HCT116 (cell line): ENCODE data around the gene TBXAS1. TPM values are rescaled to one million over a fixed set of nuclear protein-coding genes. Genes with fewer than 3 reads are reported as not detected.

Experiments used
- ATAC-seq: fragments of 200-7000 bp; cut with Tn5 transposase; 2 replicates; pipeline ENCODE4 v1.9.1; 2020; ENCODE audit warnings: mild to moderate bottlenecking, moderate library complexity
- BruUV-seq: library from RNA; stranded (reverse); fragments of 400-500 nt; replicated peaks from 2 replicates; lab custom pipeline; 2021; lab: Mats Ljungman, UMichigan
- CTCF ChIA-PET: fragments of 300-600 bp; sonication (Branson Sonifier 250); formaldehyde crosslinking; loops from one replicate; lab custom pipeline; 2021; ENCODE audit warnings: antibody characterized with exemption; lab: Charles Lee
- POLR2A ChIA-PET: fragments of 300-600, 350-600 bp; sonication (Branson Sonifier 250); formaldehyde crosslinking; loops from one replicate; lab custom pipeline; 2021; ENCODE audit warnings: antibody characterized with exemption; lab: Charles Lee
- RAD21 ChIA-PET, 2 experiments: fragments of 300-600 bp; sonication (Branson Sonifier 250); formaldehyde crosslinking; loops; one replicate each; lab custom pipeline; 2023; ENCODE audit warnings: low total read pairs in 2 of 2; ENCODE audit not compliant: uncharacterized antibody in 2 of 2, unreplicated experiment in 2 of 2, low non-redundant PET in 1 of 2; lab: Charles Lee
- DNase-seq: peaks from one replicate; pipeline ENCODE4 v3.0.0-alpha.2; 2010; ENCODE audit warnings: low read depth, low spot score
- H2AFZ ChIP-seq: fragments of 200-600 bp; shearing (Covaris generic), sonication (generic); 2 replicates; pipeline ENCODE4 v1.6.1; 2017; ENCODE audit warnings: low read depth, mixed run types, mixed read lengths, antibody characterized with exemption, low read length; ENCODE audit not compliant: poor library complexity, severe bottlenecking
- H3K27ac ChIP-seq: 2 replicates; pipeline ENCODE4 v1.5.1; 2012; ENCODE audit warnings: low read depth, low read length
- H3K27me3 ChIP-seq: fragments of 200-600 bp; sonication (generic); 2 replicates; pipeline ENCODE4 v1.6.1; 2016; ENCODE audit warnings: mixed run types, low read length, mixed read lengths; ENCODE audit not compliant: insufficient read depth
- H3K36me3 ChIP-seq, 2 experiments: fragments of 200-500 bp in 1 of 2; fragments of 200-600 bp in 1 of 2; sonication (Bioruptor generic) in 1 of 2; sonication (generic) in 1 of 2; 2 replicates each; pipeline versions ENCODE4 v1.5.1 to v1.6.1; 2014 to 2016; ENCODE audit warnings: low read length in 2 of 2, inconsistent platforms in 1 of 2, mixed read lengths in 1 of 2, mixed run types in 1 of 2; ENCODE audit not compliant: insufficient read depth in 2 of 2, control insufficient read depth in 1 of 2
- H3K4me1 ChIP-seq, 2 experiments: fragments of 200-600 bp in 1 of 2; sonication (generic) in 1 of 2; 2 replicates each; pipeline versions ENCODE4 v1.5.1 to v1.6.1; 2012 to 2017; ENCODE audit warnings: low read length in 2 of 2, inconsistent platforms in 1 of 2, mild to moderate bottlenecking in 1 of 2, mixed read lengths in 1 of 2, mixed run types in 1 of 2, moderate library complexity in 1 of 2; ENCODE audit not compliant: insufficient read depth in 2 of 2, control insufficient read depth in 1 of 2
- H3K4me2 ChIP-seq: fragments of 200-600 bp; sonication (generic); 2 replicates; pipeline ENCODE4 v1.6.1; 2017; ENCODE audit warnings: mixed run types, low read length, mixed read lengths
- H3K4me3 ChIP-seq, 2 experiments: fragments of 200-600 bp in 1 of 2; sonication (generic) in 1 of 2; replicated peaks in 1 of 2; 2 replicates each; pipeline ENCODE4 v1.5.1; 2011 to 2016; ENCODE audit warnings: low read length in 2 of 2, control low read depth in 1 of 2, low read depth in 1 of 2, mild to moderate bottlenecking in 1 of 2, mixed read lengths in 1 of 2, mixed run types in 1 of 2
- H3K79me2 ChIP-seq: fragments of 200-600 bp; sonication (generic); 2 replicates; pipeline ENCODE4 v1.6.1; 2017; ENCODE audit warnings: mild to moderate bottlenecking, mixed run types, low read length, moderate library complexity, mixed read lengths; ENCODE audit not compliant: insufficient read depth
- H3K9ac ChIP-seq: fragments of 200-600 bp; sonication (generic); 2 replicates; pipeline ENCODE4 v1.6.1; 2016; ENCODE audit warnings: low read length, mixed read lengths
- H3K9me2 ChIP-seq: fragments of 200-600 bp; sonication (generic), shearing (Covaris generic); 2 replicates; pipeline ENCODE4 v1.6.1; 2017; ENCODE audit warnings: mixed run types, mild to moderate bottlenecking, moderate library complexity; ENCODE audit not compliant: insufficient read depth
- H3K9me3 ChIP-seq, 2 experiments: fragments of 200-500 bp in 1 of 2; fragments of 200-600 bp in 1 of 2; sonication (Bioruptor generic) in 1 of 2; sonication (generic) in 1 of 2; 2 replicates each; pipeline ENCODE4 v1.6.1; 2014 to 2017; ENCODE audit warnings: low read length in 2 of 2, mixed read lengths in 2 of 2, inconsistent platforms in 1 of 2, low read depth in 1 of 2, mild to moderate bottlenecking in 1 of 2, mixed run types in 1 of 2, moderate library complexity in 1 of 2; ENCODE audit not compliant: control insufficient read depth in 1 of 2, insufficient read depth in 1 of 2
- H4K20me1 ChIP-seq: fragments of 200-600 bp; sonication (generic), shearing (Covaris generic); 2 replicates; pipeline ENCODE4 v1.6.1; 2017; ENCODE audit warnings: mixed run types, mild to moderate bottlenecking, moderate library complexity; ENCODE audit not compliant: insufficient read depth
- CEBPB ChIP-seq: IDR thresholded peaks from 2 replicates; pipeline ENCODE4 v1.6.1; 2012; ENCODE audit warnings: low read depth
- EZH2phosphoT487 ChIP-seq: fragments of 200-600 bp; IDR thresholded peaks from 2 replicates; pipeline ENCODE4 v1.6.1; 2018; ENCODE audit warnings: antibody characterized with exemption, borderline replicate concordance
- FOSL1 ChIP-seq: IDR thresholded peaks from 2 replicates; pipeline ENCODE4 v1.6.1; 2012; ENCODE audit warnings: low read depth
- JUND ChIP-seq: IDR thresholded peaks from 2 replicates; pipeline ENCODE4 v1.6.1; 2012
- POLR2AphosphoS5 ChIP-seq: IDR thresholded peaks from 2 replicates; pipeline ENCODE4 v1.6.1; 2011; ENCODE audit warnings: mild to moderate bottlenecking, low read depth, low read length, moderate library complexity
- RAD21 ChIP-seq: IDR thresholded peaks from 2 replicates; pipeline ENCODE4 v1.6.1; 2012; ENCODE audit warnings: low read depth, mild to moderate bottlenecking
- SP1 ChIP-seq: IDR thresholded peaks from 2 replicates; pipeline ENCODE4 v1.6.1; 2012; ENCODE audit warnings: low read depth
- TCF7L2 ChIP-seq: IDR thresholded peaks from 2 replicates; pipeline ENCODE4 v1.7.0; 2011; ENCODE audit warnings: borderline replicate concordance, inconsistent platforms; ENCODE audit not compliant: insufficient read depth, insufficient read length; ENCODE audit errors: extremely low read depth
- ZFX ChIP-seq: fragments of 450-650 bp; IDR thresholded peaks from 2 replicates; pipeline ENCODE4 v1.6.1; 2017
- ZNF274 ChIP-seq: fragments of 200-500 bp; sonication (Bioruptor generic); IDR thresholded peaks from 2 replicates; pipeline ENCODE4 v1.6.1; 2014; ENCODE audit warnings: mild to moderate bottlenecking, low read depth, low read length, inconsistent platforms
- intact Hi-C: fragments of 100-400 bp; cut with micrococcal nuclease; formaldehyde crosslinking; loops from 2 replicates; pipeline ENCODE4 v1.10.0; 2022
- total RNA-seq: library from RNA; stranded (reverse); gene quantifications from one replicate; pipeline ENCODE4 v1.2.1, GENCODE V29; 2021; ENCODE audit not compliant: unreplicated experiment
- TF ChIP-seq, protein P1 (sequence below), 3 experiments: fragments of 200-600 bp in 1 of 3; sonication (generic) in 1 of 3; IDR thresholded peaks in 2 of 3; conservative IDR thresholded peaks in 1 of 3; 2 replicates each; pipeline ENCODE4 v1.5.1; 2012 to 2017; ENCODE audit warnings: low read depth in 2 of 3, low read length in 2 of 3, antibody characterized with exemption in 1 of 3, borderline replicate concordance in 1 of 3, control low read depth in 1 of 3, mild to moderate bottlenecking in 1 of 3, mixed read lengths in 1 of 3, mixed run types in 1 of 3, moderate library complexity in 1 of 3; ENCODE audit not compliant: insufficient read depth in 1 of 3
- TF ChIP-seq, protein P2 (sequence below): IDR thresholded peaks from 2 replicates; pipeline ENCODE4 v1.6.1; 2011; ENCODE audit warnings: mild to moderate bottlenecking, low read length, moderate library complexity; ENCODE audit not compliant: insufficient replicate concordance; ENCODE audit errors: extremely low read depth

The TBXAS1 gene
- total RNA-seq, 1 experiment from 2014 or later = 1.4 TPM

DNA sequence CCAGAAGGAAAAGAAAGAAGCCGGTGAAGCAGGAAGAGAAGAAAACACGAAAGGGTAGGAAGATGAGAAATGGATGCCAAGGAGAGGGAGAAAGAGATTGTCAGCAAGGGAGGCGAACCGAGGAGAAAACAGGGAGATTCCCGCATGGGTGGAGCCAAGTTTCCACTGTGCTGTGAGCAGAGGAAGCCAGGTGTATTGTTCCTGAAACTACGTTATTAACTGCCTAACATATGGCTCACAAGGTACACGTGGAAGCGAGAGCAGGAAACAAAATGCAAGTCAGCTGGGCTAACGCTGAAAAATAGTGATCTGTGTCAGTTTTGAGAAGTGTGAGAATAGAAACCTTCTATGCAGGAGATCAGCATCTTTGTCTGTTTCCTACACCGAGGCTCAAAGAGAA is 30.8 kb upstream of the TBXAS1 start:
- CTCF ChIA-PET = no interaction called here
- no TSS peak for BruUV-seq
- no peaks in the 10 kb centered on the region for H3K79me2 ChIP-seq
- no peak overlapping the region for H3K9ac ChIP-seq
- ATAC-seq (no peak), DNase-seq (no peak)
- no peaks in the 10 kb centered on the region for H3K36me3 ChIP-seq
- POLR2A ChIA-PET = no interaction called here
- no peaks in the 10 kb centered on the region for H3K4me1 ChIP-seq
- H3K27ac ChIP-seq = no peak overlapping the region
- H3K9me3 ChIP-seq = no peaks in the 10 kb centered on the region
- no peak overlapping the region for H3K4me3 ChIP-seq
- RAD21 ChIA-PET = no interaction called here
- TF ChIP-seq ZFX (no peak), JUND (no peak), FOSL1 (no peak), TCF7L2 (no peak), RAD21 (no peak), POLR2AphosphoS5 (no peak), SP1 (no peak), ZNF274 (no peak), EZH2phosphoT487 (no peak), CEBPB (no peak)
- TF ChIP-seq, protein P1, sequence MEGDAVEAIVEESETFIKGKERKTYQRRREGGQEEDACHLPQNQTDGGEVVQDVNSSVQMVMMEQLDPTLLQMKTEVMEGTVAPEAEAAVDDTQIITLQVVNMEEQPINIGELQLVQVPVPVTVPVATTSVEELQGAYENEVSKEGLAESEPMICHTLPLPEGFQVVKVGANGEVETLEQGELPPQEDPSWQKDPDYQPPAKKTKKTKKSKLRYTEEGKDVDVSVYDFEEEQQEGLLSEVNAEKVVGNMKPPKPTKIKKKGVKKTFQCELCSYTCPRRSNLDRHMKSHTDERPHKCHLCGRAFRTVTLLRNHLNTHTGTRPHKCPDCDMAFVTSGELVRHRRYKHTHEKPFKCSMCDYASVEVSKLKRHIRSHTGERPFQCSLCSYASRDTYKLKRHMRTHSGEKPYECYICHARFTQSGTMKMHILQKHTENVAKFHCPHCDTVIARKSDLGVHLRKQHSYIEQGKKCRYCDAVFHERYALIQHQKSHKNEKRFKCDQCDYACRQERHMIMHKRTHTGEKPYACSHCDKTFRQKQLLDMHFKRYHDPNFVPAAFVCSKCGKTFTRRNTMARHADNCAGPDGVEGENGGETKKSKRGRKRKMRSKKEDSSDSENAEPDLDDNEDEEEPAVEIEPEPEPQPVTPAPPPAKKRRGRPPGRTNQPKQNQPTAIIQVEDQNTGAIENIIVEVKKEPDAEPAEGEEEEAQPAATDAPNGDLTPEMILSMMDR (IDR thresholded peaks at IDR 0.05 in 2 of 3, conservative IDR thresholded peaks at IDR 0.05 in 1 of 3; ENCODE audit: borderline replicate concordance in 1 of 3, insufficient read depth in 1 of 3, low read depth in 2 of 3, low read length in 2 of 3) = no peak
- TF ChIP-seq, protein P2, sequence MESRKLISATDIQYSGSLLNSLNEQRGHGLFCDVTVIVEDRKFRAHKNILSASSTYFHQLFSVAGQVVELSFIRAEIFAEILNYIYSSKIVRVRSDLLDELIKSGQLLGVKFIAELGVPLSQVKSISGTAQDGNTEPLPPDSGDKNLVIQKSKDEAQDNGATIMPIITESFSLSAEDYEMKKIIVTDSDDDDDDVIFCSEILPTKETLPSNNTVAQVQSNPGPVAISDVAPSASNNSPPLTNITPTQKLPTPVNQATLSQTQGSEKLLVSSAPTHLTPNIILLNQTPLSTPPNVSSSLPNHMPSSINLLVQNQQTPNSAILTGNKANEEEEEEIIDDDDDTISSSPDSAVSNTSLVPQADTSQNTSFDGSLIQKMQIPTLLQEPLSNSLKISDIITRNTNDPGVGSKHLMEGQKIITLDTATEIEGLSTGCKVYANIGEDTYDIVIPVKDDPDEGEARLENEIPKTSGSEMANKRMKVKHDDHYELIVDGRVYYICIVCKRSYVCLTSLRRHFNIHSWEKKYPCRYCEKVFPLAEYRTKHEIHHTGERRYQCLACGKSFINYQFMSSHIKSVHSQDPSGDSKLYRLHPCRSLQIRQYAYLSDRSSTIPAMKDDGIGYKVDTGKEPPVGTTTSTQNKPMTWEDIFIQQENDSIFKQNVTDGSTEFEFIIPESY = no peak
- no peak overlapping the region for H2AFZ ChIP-seq
- no peak overlapping the region for H3K4me2 ChIP-seq
- no peaks in the 10 kb centered on the region for H4K20me1 ChIP-seq
- H3K27me3 ChIP-seq = no peaks in the 10 kb centered on the region
- H3K9me2 ChIP-seq = peaks cover 3% of the 10 kb centered on the region; the same call in 1 of the 2 replicates
- intact Hi-C loops = no loop called here
